HUDEP-2 (cell line): ENCODE results near the gene UTP11.

Source experiments
- DNase-seq, 76 experiments: peaks; one replicate each; lab custom pipeline; 2025; ENCODE audit not compliant: unreplicated experiment in 76 of 76; lab: John Stamatoyannopoulos, UW

The UTP11 gene

DNA sequence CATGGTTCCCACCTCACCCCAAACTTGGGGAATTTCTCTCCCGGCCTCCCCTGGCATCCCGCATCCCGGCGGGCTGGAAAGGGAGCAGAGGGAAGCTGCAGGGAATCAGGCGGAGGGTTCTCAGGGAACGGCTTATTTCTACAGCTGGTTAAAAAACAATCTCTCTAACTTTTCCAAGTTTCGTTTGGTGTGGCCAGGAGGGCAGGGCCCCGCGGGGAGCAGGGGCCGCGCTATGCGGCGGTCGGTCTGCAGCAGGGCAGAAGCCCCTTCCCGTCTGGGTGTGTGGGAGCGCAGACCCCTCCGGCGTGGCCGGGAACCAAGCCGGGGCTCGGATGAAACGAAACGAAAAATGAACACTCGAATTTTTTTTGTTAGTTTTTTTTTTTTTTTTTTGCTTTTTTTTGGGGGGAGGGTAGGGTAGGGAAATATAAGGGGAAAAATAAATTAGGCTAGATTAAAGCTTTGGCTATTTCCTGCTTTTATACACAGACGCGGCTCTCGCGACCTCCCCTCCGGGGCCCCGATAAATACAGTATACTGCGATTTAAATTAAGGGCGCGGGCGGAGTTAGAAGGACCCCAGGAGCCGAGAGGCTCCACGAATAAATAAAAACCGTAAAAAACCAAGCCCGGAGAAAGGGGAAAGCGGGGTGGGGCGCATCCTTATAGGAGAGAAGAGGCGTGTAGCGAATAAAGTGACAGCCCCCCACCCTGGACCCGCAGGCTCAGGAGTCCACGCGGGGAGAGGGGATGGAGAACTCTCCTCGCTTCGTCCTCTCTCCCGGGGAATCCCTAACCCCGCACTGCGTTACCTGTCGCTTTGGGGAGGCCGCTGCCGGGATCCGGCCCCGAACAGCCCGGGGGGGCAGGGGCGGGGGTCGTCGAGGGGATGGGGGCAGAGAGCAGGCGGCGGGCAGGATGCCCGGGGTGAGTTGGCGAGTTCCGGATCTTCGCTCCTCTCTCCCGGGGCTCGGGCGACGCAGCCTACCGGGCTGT, 32.0 kb downstream of the UTP11 start:
- DNase-seq: no peak

- DNase-seq: peak in 10 of 76 experiments; percentile 3 to 32 (median 14)
These were observed 33.1 kb downstream of the UTP11 start for GRCh38 chr1:38045401-38046332.

DNA sequence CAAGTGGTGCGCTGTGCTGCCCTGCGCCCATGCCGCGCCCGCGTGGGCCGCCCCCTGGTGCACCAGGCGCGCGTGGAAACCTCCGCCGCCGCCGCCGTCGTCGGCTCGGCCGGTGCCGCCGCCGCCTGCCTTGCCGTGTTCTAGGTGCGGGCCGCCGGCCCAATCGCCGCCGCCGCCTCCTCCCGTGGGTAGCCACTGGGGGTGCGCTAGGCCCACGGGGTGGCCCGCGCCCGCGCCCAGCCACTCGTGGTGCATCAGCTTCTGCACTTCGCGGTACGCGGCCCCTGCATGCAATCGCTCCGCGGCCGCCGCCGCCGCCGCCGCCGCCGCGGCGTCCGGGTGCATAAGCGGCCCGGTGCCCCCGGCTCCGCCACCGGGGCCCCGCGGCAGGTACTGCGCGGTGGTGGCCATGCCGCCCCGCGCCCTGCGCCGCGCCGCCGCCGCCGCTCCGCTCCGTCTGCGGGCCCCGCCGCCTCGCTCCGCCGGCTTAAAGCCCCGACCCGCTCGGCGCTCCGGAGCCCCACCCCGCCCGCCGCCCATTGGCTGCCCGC, 33.9 kb downstream of the UTP11 start, which contains the start of gene POU3F1:
Gene POU3F1, minus strand, starts transcription at position 461 of the 551 bp plus-strand sequence. Its CDS starts 50 bp downstream, at position 411.
- DNase-seq: no peak

DNA sequence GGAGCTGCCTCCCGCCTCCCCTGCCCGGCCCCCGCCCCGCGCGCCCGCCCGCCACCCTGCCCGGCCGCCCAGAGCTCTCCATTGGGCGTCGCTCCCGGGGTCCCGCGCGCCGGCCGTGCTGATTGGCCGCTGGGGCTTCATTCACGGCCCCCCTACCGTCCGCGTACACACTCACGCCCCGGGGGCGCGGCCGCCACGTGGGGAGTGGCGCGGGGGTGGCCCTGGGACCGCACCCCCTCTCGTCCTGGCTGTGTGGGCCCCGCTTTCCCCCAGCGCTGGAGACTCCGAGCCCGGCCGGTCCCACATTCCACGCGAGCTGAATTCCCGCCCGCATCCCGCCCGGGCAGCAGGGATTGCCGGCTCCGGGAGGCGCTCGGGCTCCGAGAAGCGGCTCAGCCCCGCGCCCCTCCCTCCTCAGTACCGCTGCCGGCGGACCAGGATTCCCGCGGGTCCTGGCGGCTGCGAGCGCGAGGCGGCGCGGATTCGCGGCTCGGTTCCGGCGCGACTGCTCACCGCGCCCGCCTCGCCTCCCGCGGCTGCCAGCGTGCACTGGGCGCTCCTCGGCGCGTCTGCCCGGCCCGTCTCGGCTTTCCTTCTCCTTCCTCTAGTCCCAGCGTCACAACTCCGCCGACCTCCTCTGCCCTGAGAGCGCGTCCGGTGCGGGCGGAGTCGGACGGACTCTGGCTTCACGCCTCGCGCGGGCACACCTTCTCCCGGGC, 34.5 kb downstream of the UTP11 start:
- peak in 61 of 76 experiments; percentile 6 to 80 (median 54) for DNase-seq

DNA sequence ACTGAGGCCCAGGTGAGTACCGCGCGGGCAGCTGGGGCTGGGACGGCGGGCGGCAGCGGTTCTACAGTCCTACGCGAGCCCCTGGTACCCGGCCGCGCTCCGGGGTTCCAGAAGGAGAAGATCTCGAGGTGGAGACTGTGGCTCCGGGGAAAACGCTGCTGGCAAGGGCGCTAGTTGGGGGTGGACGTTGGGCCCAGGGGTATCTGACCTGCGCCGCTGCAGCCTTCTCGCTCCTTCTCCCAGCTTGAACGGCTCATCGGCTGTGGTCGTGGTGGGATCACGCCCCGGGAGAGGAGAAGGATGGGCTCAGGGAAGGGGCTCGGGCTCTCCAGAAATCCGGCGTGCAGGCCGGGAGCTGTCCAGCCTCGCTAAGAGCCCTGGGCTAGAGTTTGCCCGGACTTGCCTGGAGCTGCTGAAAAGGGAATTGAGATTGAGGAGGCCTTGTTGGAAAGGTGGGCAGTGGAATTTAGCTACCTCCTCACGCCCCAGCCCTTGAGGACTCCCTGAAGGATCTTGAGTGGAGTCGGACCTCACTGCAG, 35.1 kb downstream of the UTP11 start:
- DNase-seq: no peak

GRCh38 chr1:38050397-38051078, 38.0 kb downstream of the UTP11 start:
- DNase-seq: no peak

- no peak for DNase-seq
These were observed 38.6 kb downstream of the UTP11 start for GRCh38 chr1:38051079-38051543.

DNA sequence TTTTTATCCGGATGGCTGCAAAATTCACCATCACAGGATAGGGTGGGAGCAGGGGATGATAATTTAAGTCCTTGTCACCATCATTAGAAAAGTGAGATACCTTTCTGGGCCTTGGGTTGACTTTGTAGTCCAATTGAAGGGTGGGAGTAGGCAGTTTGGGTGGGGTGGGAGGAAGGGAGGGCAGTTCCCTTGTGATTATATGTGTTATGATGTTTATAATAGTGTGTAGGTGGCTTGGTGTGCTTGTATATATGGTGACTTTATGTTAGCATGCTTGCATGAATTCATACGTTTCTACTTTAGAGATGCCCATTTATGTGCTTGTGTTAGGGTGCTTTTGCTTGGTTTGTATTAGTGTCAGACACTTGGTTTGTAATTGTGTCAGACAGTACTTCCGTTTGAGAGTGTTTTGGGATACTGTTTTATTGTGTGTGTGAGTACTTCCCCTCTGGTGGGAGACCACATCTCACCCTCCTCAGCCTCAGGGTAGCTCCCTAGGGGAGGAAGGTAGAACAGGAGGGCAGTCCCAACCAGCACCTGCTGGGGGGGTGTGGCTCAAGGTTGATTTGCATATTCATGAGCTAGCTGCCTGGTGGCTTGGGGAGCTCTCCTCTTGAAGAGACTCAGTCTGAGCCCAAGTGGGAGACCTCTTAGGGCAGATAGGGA, 40.3 kb downstream of the UTP11 start:
- no peak for DNase-seq

- DNase-seq: no peak
These were observed 41.0 kb downstream of the UTP11 start for GRCh38 chr1:38053416-38054091.

- no peak for DNase-seq
These were observed 42.9 kb downstream of the UTP11 start for GRCh38 chr1:38055398-38055797.

GRCh38 chr1:38055965-38056364, 43.4 kb downstream of the UTP11 start:
- no peak for DNase-seq

DNA sequence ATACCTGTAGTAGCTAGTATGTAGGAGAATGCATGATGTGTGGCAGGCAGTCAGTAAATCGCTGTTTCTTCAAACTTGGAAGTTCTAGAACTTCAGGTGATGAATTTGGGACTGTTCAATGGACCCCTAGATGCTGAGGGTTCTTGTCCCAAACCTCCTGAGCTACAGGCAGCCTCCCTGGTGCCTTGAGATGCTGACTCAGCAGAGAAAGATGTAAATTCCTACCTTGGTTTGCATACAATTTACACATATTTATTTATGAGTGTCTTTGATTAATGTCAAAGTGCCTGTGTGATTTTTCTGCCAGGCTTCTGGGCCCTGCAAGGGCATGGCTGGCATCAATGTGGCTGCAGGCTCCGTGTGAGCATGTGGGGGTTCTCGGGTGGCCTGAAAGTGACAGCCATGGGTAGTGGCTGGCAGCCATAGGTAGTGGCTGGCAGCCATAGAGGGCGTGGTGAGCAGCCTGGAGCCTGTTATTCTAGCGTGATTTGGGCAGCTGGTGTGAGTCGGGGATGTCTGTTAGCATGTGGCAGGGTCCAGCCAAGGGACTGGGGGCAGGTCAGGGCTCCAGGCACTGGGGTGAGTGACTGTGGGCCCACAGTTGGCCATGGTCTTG, 47.2 kb downstream of the UTP11 start:
- DNase-seq: no peak

GRCh38 chr1:38060498-38060897, 48.0 kb downstream of the UTP11 start:
- DNase-seq: peak in 15 of 76 experiments; percentile 4 to 62 (median 21)

GRCh38 chr1:38061290-38061689, 48.8 kb downstream of the UTP11 start:
- no peak for DNase-seq

GRCh38 chr1:38061883-38062328, 49.4 kb downstream of the UTP11 start:
- no peak for DNase-seq

GRCh38 chr1:38062361-38063288, 50.1 kb downstream of the UTP11 start:
- no peak for DNase-seq
